Osteoblast (primary cell): Measurements from ENCODE around the gene KIRREL3. TPM values are rescaled to one million over a fixed set of nuclear protein-coding genes. Genes with fewer than 3 reads are reported as not detected.
A peak's percentile ranks its signal among the peaks of the same experiment; 100 is the strongest.

Source experiments
- DNase-seq: peaks from one replicate; pipeline ENCODE4 v3.0.0; 2011; ENCODE audit warnings: low spot score, mixed read lengths; ENCODE audit not compliant: insufficient read length; ENCODE audit errors: missing footprints
- H2AFZ ChIP-seq: 2 replicates; pipeline ENCODE4 v1.6.0; 2011; ENCODE audit warnings: mild to moderate bottlenecking, low read length
- H3K27ac ChIP-seq: 2 replicates; pipeline ENCODE4 v1.5.1; 2011; ENCODE audit warnings: mild to moderate bottlenecking, low read depth, low read length, moderate library complexity
- H3K27me3 ChIP-seq: 2 replicates; pipeline ENCODE4 v1.6.0; 2012; ENCODE audit warnings: mild to moderate bottlenecking, control low read depth, inconsistent platforms, low read length, moderate library complexity; ENCODE audit not compliant: insufficient read depth
- H3K36me3 ChIP-seq: 2 replicates; pipeline ENCODE4 v1.5.1; 2011; ENCODE audit warnings: mild to moderate bottlenecking, low read length, control low read depth, moderate library complexity; ENCODE audit not compliant: insufficient read depth
- H3K4me1 ChIP-seq: 2 replicates; pipeline ENCODE4 v1.5.1; 2011; ENCODE audit warnings: mild to moderate bottlenecking, low read length, control low read depth, moderate library complexity; ENCODE audit not compliant: insufficient read depth
- H3K4me2 ChIP-seq: 2 replicates; pipeline ENCODE4 v1.6.0; 2011; ENCODE audit warnings: mild to moderate bottlenecking, low read length; ENCODE audit not compliant: insufficient read depth
- H3K4me3 ChIP-seq: fragments of 200-600 bp; sonication (generic); 3 replicates; pipeline ENCODE4 v1.5.1; 2012; ENCODE audit warnings: mild to moderate bottlenecking, low read length, inconsistent platforms; ENCODE audit not compliant: insufficient read depth
- H3K79me2 ChIP-seq: 2 replicates; pipeline ENCODE4 v1.6.0; 2012; ENCODE audit warnings: mild to moderate bottlenecking, low read length, control low read depth, inconsistent platforms; ENCODE audit not compliant: insufficient read depth
- H3K9me3 ChIP-seq: 2 replicates; pipeline ENCODE4 v1.5.1; 2011; ENCODE audit warnings: low read depth, low read length, control low read depth
- H4K20me1 ChIP-seq: 2 replicates; pipeline ENCODE4 v1.6.0; 2012; ENCODE audit warnings: mild to moderate bottlenecking, low read length, control low read depth; ENCODE audit not compliant: insufficient read depth
- total RNA-seq: library from RNA; depleted of rRNA; stranded (reverse); fragments of >200 nt; gene quantifications from 2 replicates; pipeline ENCODE4 v1.2.3, GENCODE V29; 2012
- TF ChIP-seq, protein P1 (sequence below): IDR thresholded peaks from 2 replicates; pipeline ENCODE4 v1.5.1; 2011; ENCODE audit warnings: mild to moderate bottlenecking, low read depth, low read length, moderate library complexity; ENCODE audit errors: extremely low read depth

The KIRREL3 gene
- total RNA-seq, 1 donor = 3.6 TPM

DNA sequence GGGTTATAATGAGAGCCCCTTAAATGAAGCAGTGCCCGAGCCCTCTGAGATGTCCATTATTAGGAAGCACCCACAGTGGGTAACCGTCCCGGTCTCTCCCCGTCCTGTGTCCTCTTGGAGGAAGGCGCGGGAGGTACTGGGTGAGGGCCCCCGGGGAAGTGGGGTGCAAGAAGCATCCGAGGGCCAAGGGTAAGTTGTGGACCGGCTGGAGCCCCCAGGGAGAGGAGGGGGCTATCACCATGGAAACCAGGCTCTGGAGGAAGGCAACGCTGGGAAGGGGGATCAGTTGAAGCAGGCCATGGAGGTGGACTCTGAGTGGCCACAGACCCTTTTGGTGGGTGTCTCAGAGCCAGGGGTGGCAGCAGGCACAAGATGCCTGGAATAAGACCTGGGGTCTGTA lies 471.5 kb downstream of the KIRREL3 start:
- no peaks in the 10 kb centered on the region for H3K9me3 ChIP-seq
- no peaks in the 10 kb centered on the region for H3K79me2 ChIP-seq
- DNase-seq = peak; percentile 43
- no peak overlapping the region for H3K4me3 ChIP-seq
- H3K4me1 ChIP-seq = no peaks in the 10 kb centered on the region
- H3K4me2 ChIP-seq = no peak overlapping the region
- H2AFZ ChIP-seq = no peak overlapping the region
- no peaks in the 10 kb centered on the region for H3K36me3 ChIP-seq
- H3K27me3 ChIP-seq = no peaks in the 10 kb centered on the region
- TF ChIP-seq, protein P1, sequence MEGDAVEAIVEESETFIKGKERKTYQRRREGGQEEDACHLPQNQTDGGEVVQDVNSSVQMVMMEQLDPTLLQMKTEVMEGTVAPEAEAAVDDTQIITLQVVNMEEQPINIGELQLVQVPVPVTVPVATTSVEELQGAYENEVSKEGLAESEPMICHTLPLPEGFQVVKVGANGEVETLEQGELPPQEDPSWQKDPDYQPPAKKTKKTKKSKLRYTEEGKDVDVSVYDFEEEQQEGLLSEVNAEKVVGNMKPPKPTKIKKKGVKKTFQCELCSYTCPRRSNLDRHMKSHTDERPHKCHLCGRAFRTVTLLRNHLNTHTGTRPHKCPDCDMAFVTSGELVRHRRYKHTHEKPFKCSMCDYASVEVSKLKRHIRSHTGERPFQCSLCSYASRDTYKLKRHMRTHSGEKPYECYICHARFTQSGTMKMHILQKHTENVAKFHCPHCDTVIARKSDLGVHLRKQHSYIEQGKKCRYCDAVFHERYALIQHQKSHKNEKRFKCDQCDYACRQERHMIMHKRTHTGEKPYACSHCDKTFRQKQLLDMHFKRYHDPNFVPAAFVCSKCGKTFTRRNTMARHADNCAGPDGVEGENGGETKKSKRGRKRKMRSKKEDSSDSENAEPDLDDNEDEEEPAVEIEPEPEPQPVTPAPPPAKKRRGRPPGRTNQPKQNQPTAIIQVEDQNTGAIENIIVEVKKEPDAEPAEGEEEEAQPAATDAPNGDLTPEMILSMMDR = no peak
- peaks cover 8% of the 10 kb centered on the region for H4K20me1 ChIP-seq
- no peak overlapping the region for H3K27ac ChIP-seq

DNA sequence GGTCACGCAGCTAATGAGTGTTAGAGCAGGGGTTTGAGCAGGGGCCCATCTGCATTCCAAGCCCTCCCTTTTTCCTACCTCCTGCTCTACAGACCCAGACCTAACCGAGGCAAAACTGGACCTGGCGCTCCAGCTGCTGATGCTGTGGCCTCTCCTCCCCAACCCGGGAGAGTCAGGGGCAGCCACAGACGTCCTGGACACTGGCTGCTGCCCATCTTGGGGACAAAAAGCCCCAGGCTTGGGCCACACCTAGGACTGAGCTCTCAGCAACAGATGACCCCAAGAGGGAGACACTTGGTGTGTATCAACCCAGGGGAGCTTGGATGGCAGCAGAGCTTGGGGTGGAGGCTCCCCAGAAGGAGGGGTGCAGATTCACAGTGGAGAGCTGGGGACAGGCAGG lies 472.5 kb downstream of the KIRREL3 start:
- TF ChIP-seq, protein P1 = no peak
- no peaks in the 10 kb centered on the region for H3K79me2 ChIP-seq
- peak; percentile 8 for DNase-seq
- H4K20me1 ChIP-seq = peaks cover 8% of the 10 kb centered on the region
- no peaks in the 10 kb centered on the region for H3K4me1 ChIP-seq
- H3K9me3 ChIP-seq = no peaks in the 10 kb centered on the region
- H3K4me2 ChIP-seq = no peak overlapping the region
- H3K27ac ChIP-seq = no peak overlapping the region
- H3K36me3 ChIP-seq = no peaks in the 10 kb centered on the region
- H2AFZ ChIP-seq = no peak overlapping the region
- no peaks in the 10 kb centered on the region for H3K27me3 ChIP-seq
- H3K4me3 ChIP-seq = no peak overlapping the region

DNA sequence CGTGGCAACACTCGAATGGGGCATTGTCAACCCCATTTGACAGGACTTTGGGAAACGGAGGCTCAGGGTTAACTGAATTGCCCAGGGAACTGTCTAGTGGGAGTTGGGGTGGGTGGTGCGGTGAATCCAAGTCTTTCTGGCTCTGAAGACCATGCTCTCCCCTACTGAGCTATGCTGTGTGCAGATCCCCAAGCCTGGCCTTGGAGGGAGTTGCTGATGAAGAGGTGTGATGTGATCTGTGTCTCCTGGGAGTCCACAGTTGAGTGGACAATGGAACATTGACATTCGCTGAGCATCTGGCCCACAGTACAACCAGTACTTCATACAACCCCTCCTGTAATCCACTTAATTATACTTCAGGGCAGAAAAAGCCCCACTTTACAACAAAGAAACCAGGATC lies 472.9 kb downstream of the KIRREL3 start:
- no peaks in the 10 kb centered on the region for H3K9me3 ChIP-seq
- no peak overlapping the region for H3K4me2 ChIP-seq
- peaks cover 8% of the 10 kb centered on the region for H4K20me1 ChIP-seq
- peak; percentile 49 for DNase-seq
- H3K79me2 ChIP-seq = no peaks in the 10 kb centered on the region
- TF ChIP-seq, protein P1 = no peak
- no peaks in the 10 kb centered on the region for H3K36me3 ChIP-seq
- H3K4me1 ChIP-seq = no peaks in the 10 kb centered on the region
- H3K27me3 ChIP-seq = no peaks in the 10 kb centered on the region
- no peak overlapping the region for H2AFZ ChIP-seq
- H3K27ac ChIP-seq = no peak overlapping the region
- H3K4me3 ChIP-seq = no peak overlapping the region

DNA sequence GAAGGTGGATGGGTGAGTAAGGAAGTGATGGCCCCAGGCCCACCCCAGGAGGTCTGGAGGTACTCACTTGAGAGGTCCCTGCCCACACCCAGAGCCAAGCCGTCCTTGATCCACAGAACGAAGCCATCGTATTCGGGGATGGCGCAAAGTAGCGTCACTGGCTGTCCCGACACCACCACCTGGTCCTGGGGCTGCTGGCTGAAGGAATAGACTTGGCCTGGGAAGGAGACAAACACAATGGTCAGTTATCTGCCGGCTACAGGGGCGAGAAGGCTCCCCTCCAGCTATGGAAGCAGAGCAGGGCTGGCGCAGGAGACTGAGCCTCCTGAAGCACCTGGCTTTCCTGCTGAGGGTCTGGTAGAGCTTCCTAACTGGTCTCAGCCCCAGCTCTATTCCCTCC lies 474.1 kb downstream of the KIRREL3 start:
- Histone ChIP-seq H2AFZ (no peak overlapping the region), H3K9me3 (no peaks in the 10 kb centered on the region), H4K20me1 (peaks cover 8% of the 10 kb centered on the region), H3K4me3 (no peak overlapping the region), H3K27me3 (no peaks in the 10 kb centered on the region), H3K27ac (no peak overlapping the region), H3K36me3 (no peaks in the 10 kb centered on the region), H3K79me2 (no peaks in the 10 kb centered on the region), H3K4me2 (no peak overlapping the region), H3K4me1 (no peaks in the 10 kb centered on the region)
- DNase-seq = peak; percentile 11
- TF ChIP-seq, protein P1 = no peak
